Measurements from ENCODE around the gene TRAF3IP1.
"Not testable (repeated sequence)": the region's sequence is repeated elsewhere in the genome, so short reads cannot be mapped to it uniquely, and the experiment has no call there.

- TF ChIP-seq CTCF (IDR thresholded peaks at IDR 0.05; ENCODE audit: poor library complexity, severe bottlenecking); POLR2AphosphoS5 (IDR thresholded peaks at IDR 0.05); EZH2 (IDR thresholded peaks at IDR 0.05; ENCODE audit: borderline replicate concordance, insufficient read depth, low read length, poor library complexity, severe bottlenecking); REST (IDR thresholded peaks at IDR 0.05; ENCODE audit: borderline replicate concordance); TAF1 (IDR thresholded peaks at IDR 0.05; ENCODE audit: low read depth); EP300 (conservative IDR thresholded peaks at IDR 0.05; ENCODE audit: poor library complexity, severe bottlenecking); RAD21 (conservative IDR thresholded peaks at IDR 0.05): not testable (repeated sequence)
Measured at GRCh38 chr2:238310721-238311120, 9.6 kb upstream of the TRAF3IP1 start.

Measured in neural cell (in vitro differentiated cells).